Measurements from ENCODE around the gene ECPAS. TPM values are rescaled to one million over a fixed set of nuclear protein-coding genes. Genes with fewer than 3 reads are reported as not detected.

Gene ECPAS
- total RNA-seq, 4 donors from 2014 or later, result 59.4 to 98.4 (median 86.3) TPM

- TF ChIP-seq POLR2A (IDR thresholded peaks at IDR 0.05), result no peak
- TF ChIP-seq EP300 (IDR thresholded peaks at IDR 0.05), result no peak
- no peak for TF ChIP-seq CTCF (IDR thresholded peaks at IDR 0.05)
- no peak for TF ChIP-seq POLR2AphosphoS5 (IDR thresholded peaks at IDR 0.05)
- Histone ChIP-seq H3K4me1 (no peaks in the 10 kb centered on the region), H3K9me3 (no peaks in the 10 kb centered on the region), H3K27ac (no peak overlapping the region), H3K27me3 (no peaks in the 10 kb centered on the region), H3K4me3 (no peak overlapping the region), H3K36me3 (peaks cover 46% of the 10 kb centered on the region)
- no peak for DNase-seq (ENCODE audit: low spot score in 2 of 2)
- WGBS, result 69% methylated on average over 5 of the region's 5 CpGs
These were observed 121.7 kb downstream of the ECPAS start for GRCh38 chr9:111362526-111362925.

GRCh38 chr9:111360881-111361280, 123.3 kb downstream of the ECPAS start:
- peaks cover 31% of the 10 kb centered on the region for H3K36me3 ChIP-seq
- no peaks in the 10 kb centered on the region for H3K27me3 ChIP-seq
- H3K27ac ChIP-seq, result no peak overlapping the region
- peaks cover 9% of the 10 kb centered on the region for H3K4me1 ChIP-seq
- TF ChIP-seq CTCF (IDR thresholded peaks at IDR 0.05), result no peak
- no peak for TF ChIP-seq EP300 (IDR thresholded peaks at IDR 0.05)
- no peak for TF ChIP-seq POLR2A (IDR thresholded peaks at IDR 0.05)
- TF ChIP-seq POLR2AphosphoS5 (IDR thresholded peaks at IDR 0.05), result no peak
- WGBS, result 88% methylated on average over 2 of the region's 2 CpGs
- H3K9me3 ChIP-seq, result no peaks in the 10 kb centered on the region
- DNase-seq (ENCODE audit: low spot score in 2 of 2), result no peak
- no peak overlapping the region for H3K4me3 ChIP-seq

GRCh38 chr9:111356481-111357244, 127.5 kb downstream of the ECPAS start:
- Histone ChIP-seq H3K4me1 (peaks cover 9% of the 10 kb centered on the region), H3K4me3 (peak overlapping the region; percentile 42), H3K27me3 (no peaks in the 10 kb centered on the region), H3K36me3 (peaks cover 5% of the 10 kb centered on the region), H3K9me3 (no peaks in the 10 kb centered on the region), H3K27ac (peak overlapping the region; percentile 15)
- WGBS, result 16% methylated on average over 11 of the region's 11 CpGs
- no peak for TF ChIP-seq CTCF (IDR thresholded peaks at IDR 0.05)
- no peak for TF ChIP-seq POLR2AphosphoS5 (IDR thresholded peaks at IDR 0.05)
- no peak for TF ChIP-seq POLR2A (IDR thresholded peaks at IDR 0.05)
- TF ChIP-seq EP300 (IDR thresholded peaks at IDR 0.05), result no peak
- peak in 1 of 2 donors; percentile 62 for DNase-seq (ENCODE audit: low spot score in 2 of 2)

- WGBS, result 89% methylated on average over 2 of the region's 2 CpGs
- H3K4me1 ChIP-seq, result peaks cover 9% of the 10 kb centered on the region
- H3K27me3 ChIP-seq, result no peaks in the 10 kb centered on the region
- DNase-seq (ENCODE audit: low spot score in 2 of 2), result no peak
- H3K9me3 ChIP-seq, result no peaks in the 10 kb centered on the region
- H3K4me3 ChIP-seq, result no peak overlapping the region
- TF ChIP-seq POLR2A (IDR thresholded peaks at IDR 0.05) (no peak), EP300 (IDR thresholded peaks at IDR 0.05) (no peak), POLR2AphosphoS5 (IDR thresholded peaks at IDR 0.05) (no peak), CTCF (IDR thresholded peaks at IDR 0.05) (no peak)
- H3K36me3 ChIP-seq, result no peaks in the 10 kb centered on the region
- no peak overlapping the region for H3K27ac ChIP-seq
These were observed 131.6 kb downstream of the ECPAS start for GRCh38 chr9:111352545-111352944.

GRCh38 chr9:111350556-111350955, 133.6 kb downstream of the ECPAS start:
- no peaks in the 10 kb centered on the region for H3K9me3 ChIP-seq
- H3K4me1 ChIP-seq, result no peaks in the 10 kb centered on the region
- H3K27me3 ChIP-seq, result no peaks in the 10 kb centered on the region
- H3K4me3 ChIP-seq, result no peak overlapping the region
- no peak for DNase-seq (ENCODE audit: low spot score in 2 of 2)
- TF ChIP-seq EP300 (IDR thresholded peaks at IDR 0.05) (no peak), POLR2AphosphoS5 (IDR thresholded peaks at IDR 0.05) (no peak), POLR2A (IDR thresholded peaks at IDR 0.05) (no peak), CTCF (IDR thresholded peaks at IDR 0.05) (no peak)
- no peaks in the 10 kb centered on the region for H3K36me3 ChIP-seq
- no peak overlapping the region for H3K27ac ChIP-seq

Measured in suprapubic skin (tissue), 4 donors.